Mesenteric fat pad (tissue), 1 donor: Measurements from ENCODE around the gene PFDN2. TPM values are rescaled to one million over a fixed set of nuclear protein-coding genes. Genes with fewer than 3 reads are reported as not detected.
"Not testable (repeated sequence)": the region's sequence is repeated elsewhere in the genome, so short reads cannot be mapped to it uniquely, and the experiment has no call there.

Experiments used
- DNase-seq: peaks from one replicate; pipeline ENCODE4 v3.0.0-alpha.2; 2020; ENCODE audit warnings: low spot score
- total RNA-seq: library from RNA; stranded (reverse); fragmentation: NEBNext Ultra II Directional; extraction: Animal tissue kit (Norgen Biotek cat#: 25700); gene quantifications from one replicate; pipeline ENCODE4 v1.2.1, GENCODE V29; 2021
- donor health status: DM: yes; HTN: yes; CAD: no.

The PFDN2 gene
- total RNA-seq, 1 donor from 2014 or later, result 66.9 TPM

- no peak for DNase-seq
These were observed 34.7 kb downstream of the PFDN2 start for GRCh38 chr1:161082996-161083747.

- no peak for DNase-seq
These were observed 35.4 kb downstream of the PFDN2 start for GRCh38 chr1:161082483-161082882.

GRCh38 chr1:161081519-161081918, 36.3 kb downstream of the PFDN2 start:
- no peak for DNase-seq

GRCh38 chr1:161080441-161081405, 37.1 kb downstream of the PFDN2 start:
- no peak for DNase-seq

- no peak for DNase-seq
These were observed 38.3 kb downstream of the PFDN2 start for GRCh38 chr1:161079436-161080110.

- DNase-seq, result no peak
These were observed 40.4 kb downstream of the PFDN2 start for GRCh38 chr1:161077426-161077825.

- no peak for DNase-seq
These were observed 41.4 kb downstream of the PFDN2 start for GRCh38 chr1:161076410-161076809.

- DNase-seq, result no peak
These were observed 43.0 kb downstream of the PFDN2 start for GRCh38 chr1:161074676-161075368.

GRCh38 chr1:161073474-161074121, 44.2 kb downstream of the PFDN2 start:
- no peak for DNase-seq

GRCh38 chr1:161072751-161073449, 44.9 kb downstream of the PFDN2 start:
- DNase-seq, result no peak

GRCh38 chr1:161071886-161072371, 45.9 kb downstream of the PFDN2 start:
- DNase-seq, result no peak

GRCh38 chr1:161070761-161071160, 47.1 kb downstream of the PFDN2 start:
- DNase-seq, result no peak

- DNase-seq, result no peak
These were observed 48.0 kb downstream of the PFDN2 start, which contains the start of gene ARHGAP30 for GRCh38 chr1:161069731-161070270. Gene ARHGAP30, minus strand, starts transcription at chr1:161069891. Its CDS starts 267 bp downstream, at chr1:161069624.

GRCh38 chr1:161069241-161069640, 48.6 kb downstream of the PFDN2 start:
- DNase-seq, result no peak

GRCh38 chr1:161068306-161069234, 49.3 kb downstream of the PFDN2 start:
- no peak for DNase-seq

GRCh38 chr1:161066694-161067093, 51.1 kb downstream of the PFDN2 start:
- DNase-seq, result no peak

GRCh38 chr1:161065681-161066080, 52.2 kb downstream of the PFDN2 start:
- not testable (repeated sequence) for DNase-seq

GRCh38 chr1:161063936-161064335, 53.9 kb downstream of the PFDN2 start:
- DNase-seq, result not testable (repeated sequence)
